Aorta (tissue), 5 donors: ENCODE measurements around the gene KRTAP10-11. TPM values are rescaled to one million over a fixed set of nuclear protein-coding genes. Genes with fewer than 3 reads are reported as not detected.

ENCODE experiments used
- ATAC-seq: fragments of 200-7000 bp; cut with Tn5 transposase; one replicate; pipeline ENCODE4 v1.9.1; 2022; ENCODE audit warnings: moderate library complexity; ENCODE audit not compliant: low FRiP score
- DNase-seq, 2 donors: peaks; one replicate each; pipeline ENCODE4 v3.0.0-alpha.2; 2020
- H3K27ac ChIP-seq, 2 donors: one replicate each; pipeline ENCODE4 v1.5.1; 2013; ENCODE audit warnings: low read length in 2 of 2, mild to moderate bottlenecking in 2 of 2, moderate library complexity in 2 of 2, control low read depth in 1 of 2, inconsistent platforms in 1 of 2, low read depth in 1 of 2
- H3K27me3 ChIP-seq, 2 donors: one replicate each; pipeline ENCODE4 v1.6.1; 2013; ENCODE audit warnings: control low read depth in 1 of 2, low read length in 1 of 2, mild to moderate bottlenecking in 1 of 2, moderate library complexity in 1 of 2; ENCODE audit not compliant: insufficient read depth in 2 of 2, control insufficient read depth in 1 of 2
- H3K36me3 ChIP-seq, 2 donors: one replicate each; pipeline ENCODE4 v1.6.1; 2013; ENCODE audit warnings: control low read depth in 1 of 2, low read length in 1 of 2, mild to moderate bottlenecking in 1 of 2; ENCODE audit not compliant: insufficient read depth in 2 of 2, control insufficient read depth in 1 of 2
- H3K4me1 ChIP-seq, 2 donors: one replicate each; pipeline ENCODE4 v1.6.1; 2013; ENCODE audit warnings: low read length in 2 of 2, control low read depth in 1 of 2, mild to moderate bottlenecking in 1 of 2, moderate library complexity in 1 of 2; ENCODE audit not compliant: insufficient read depth in 2 of 2, control insufficient read depth in 1 of 2
- H3K4me3 ChIP-seq, 2 donors: one replicate each; pipeline ENCODE4 v1.5.1; 2013; ENCODE audit warnings: low read length in 2 of 2, control low read depth in 1 of 2, mild to moderate bottlenecking in 1 of 2
- H3K9me3 ChIP-seq: one replicate; pipeline ENCODE4 v1.6.1; 2013; ENCODE audit warnings: mild to moderate bottlenecking, low read length; ENCODE audit not compliant: control insufficient read depth
- WGBS, 2 donors: extraction: QIAGEN DNeasy Blood & Tissue Kit; methylation state at CpG; one replicate each; pipeline ENCODE4 v1.1.7; 2013; 5-methylcytosine and 5-hydroxymethylcytosine counted together
- intact Hi-C, 2 donors: fragments of 100-400 bp; cut with DNase I; formaldehyde crosslinking; loops; one replicate each; pipeline versions ENCODE4 v1.14.2 to v1.15.0; 2022
- polyA plus RNA-seq, 2 donors: library from polyadenylated mRNA; stranded (reverse); fragments of 200-250 nt; gene quantifications; one replicate each; pipeline ENCODE4 v1.2.3, GENCODE V29; 2013
- total RNA-seq, 2 donors: library from RNA; stranded (reverse); fragmentation: NEBNext Ultra II Directional; extraction: Animal tissue kit (Norgen Biotek cat#: 25700); gene quantifications; one replicate each; pipeline ENCODE4 v1.2.1, GENCODE V29; 2021
- donor health status: healthy with polysubstance abuse.
- donor health status: Bipolar disorder and iron deficiency.
- donor health status: DM: no; HTN: no; CAD: no.
- donor health status: DM: no; HTN: no; CAD: no.
- donor health status: DM: yes; HTN: yes; CAD: no.

The KRTAP10-11 gene
- total and polyA plus RNA-seq, 4 donors, result not detected

DNA sequence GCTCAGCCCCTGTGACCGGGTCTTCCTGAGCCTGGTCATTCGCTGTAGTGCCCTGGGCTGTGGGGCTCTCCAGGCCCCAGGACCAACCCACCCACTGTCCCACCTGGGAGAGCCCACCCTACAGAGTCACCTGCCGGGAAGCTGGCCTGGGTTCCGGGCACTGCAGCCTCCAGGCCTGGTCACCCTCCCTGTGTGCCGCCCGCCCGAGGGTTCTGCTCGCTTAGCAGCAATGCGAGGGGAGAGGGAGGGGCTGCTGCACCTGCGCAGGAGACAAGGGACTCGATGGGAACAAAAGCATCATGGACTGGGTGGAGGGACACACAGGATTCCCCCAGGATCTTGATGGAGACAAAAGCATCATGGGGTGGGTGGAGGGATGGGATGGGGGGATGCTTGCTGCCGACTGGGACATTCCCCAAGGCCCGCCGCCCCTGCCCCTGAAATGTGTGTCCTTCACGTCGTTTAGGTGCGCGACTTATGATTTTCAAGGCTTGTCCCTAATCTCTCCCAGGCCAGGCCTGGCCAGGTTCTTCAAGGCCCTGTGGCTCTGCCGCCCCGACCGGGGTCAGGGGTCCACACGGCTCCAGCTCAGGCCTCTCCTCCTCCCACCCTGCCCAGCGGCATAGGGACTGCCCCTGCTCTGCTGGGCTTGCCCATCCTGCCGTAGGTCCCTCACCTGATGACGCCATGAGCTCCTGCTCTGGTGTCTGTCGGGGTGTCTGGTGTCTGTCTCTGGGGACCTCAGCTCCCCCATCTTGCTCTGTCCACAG lies 32.6 kb upstream of the KRTAP10-11 start:
- DNase-seq (no peak), ATAC-seq (no peak)
- H3K27ac ChIP-seq, result no peak overlapping the region
- intact Hi-C loops, result no loop called here
- no peaks in the 10 kb centered on the region for H3K4me1 ChIP-seq
- no peaks in the 10 kb centered on the region for H3K36me3 ChIP-seq
- no peak overlapping the region for H3K4me3 ChIP-seq
- peaks cover 3% of the 10 kb centered on the region for H3K9me3 ChIP-seq
- 90 to 92% methylated on average over 26 of the region's 26 CpGs for WGBS, 2 donors
- H3K27me3 ChIP-seq, result no peaks in the 10 kb centered on the region

DNA sequence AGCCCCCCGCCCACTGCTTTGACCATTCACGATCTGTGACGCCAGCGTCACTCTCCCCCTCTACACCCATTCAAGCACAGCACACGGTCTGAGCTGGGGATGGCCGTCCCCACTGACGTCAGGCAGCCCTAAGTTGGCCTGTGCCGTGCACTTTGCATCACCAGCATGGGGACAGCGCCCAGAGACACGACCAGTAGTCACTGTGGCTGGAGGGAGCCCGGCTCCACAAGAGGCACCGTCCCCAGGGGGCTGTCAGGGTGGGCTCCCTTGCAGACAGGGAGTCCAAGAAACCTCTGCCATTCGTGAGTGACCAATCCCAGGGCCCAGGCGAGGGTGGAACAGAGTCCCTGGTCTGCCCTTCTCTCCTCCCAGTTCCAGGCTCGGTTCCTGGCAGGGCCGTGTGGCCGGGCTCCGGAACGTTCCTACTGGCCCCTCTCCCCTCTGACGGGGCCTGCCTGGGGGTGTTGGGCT lies 32.0 kb upstream of the KRTAP10-11 start:
- no peaks in the 10 kb centered on the region for H3K27me3 ChIP-seq
- WGBS, 2 donors, result 87% methylated on average over 20 of the region's 20 CpGs
- H3K27ac ChIP-seq, result no peak overlapping the region
- intact Hi-C loops, result no loop called here
- no peaks in the 10 kb centered on the region for H3K36me3 ChIP-seq
- DNase-seq (no peak), ATAC-seq (no peak)
- no peaks in the 10 kb centered on the region for H3K4me1 ChIP-seq
- H3K9me3 ChIP-seq, result peaks cover 3% of the 10 kb centered on the region
- H3K4me3 ChIP-seq, result no peak overlapping the region

DNA sequence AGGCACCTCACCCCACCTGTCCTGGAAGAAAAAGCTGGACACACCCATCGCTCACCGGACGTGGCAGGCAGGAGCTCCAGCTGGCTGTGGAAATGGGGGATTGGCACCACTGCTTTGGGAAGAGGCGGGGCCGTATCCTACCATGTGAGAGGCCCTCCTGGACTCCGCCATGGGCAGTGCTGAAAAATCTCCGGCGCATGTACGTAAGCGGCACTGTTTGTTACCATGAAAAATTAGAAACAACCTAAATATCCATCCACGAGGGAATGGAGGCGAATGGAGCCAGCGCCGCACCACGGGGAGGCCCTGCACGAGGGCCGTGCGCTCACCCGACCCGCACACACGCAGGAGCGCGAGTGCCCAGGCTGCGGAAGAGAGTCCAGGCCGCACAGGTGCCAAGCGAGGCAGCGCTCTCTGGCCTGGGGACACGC lies 31.2 kb upstream of the KRTAP10-11 start:
- ATAC-seq (no peak), DNase-seq (no peak)
- Histone ChIP-seq H3K4me3 (no peak overlapping the region), H3K27me3 (no peaks in the 10 kb centered on the region), H3K27ac (no peak overlapping the region), H3K4me1 (no peaks in the 10 kb centered on the region), H3K9me3 (peaks cover 3% of the 10 kb centered on the region), H3K36me3 (no peaks in the 10 kb centered on the region)
- 93% methylated on average over 28 of the region's 28 CpGs for WGBS, 2 donors
- intact Hi-C loops, result no loop called here

DNA sequence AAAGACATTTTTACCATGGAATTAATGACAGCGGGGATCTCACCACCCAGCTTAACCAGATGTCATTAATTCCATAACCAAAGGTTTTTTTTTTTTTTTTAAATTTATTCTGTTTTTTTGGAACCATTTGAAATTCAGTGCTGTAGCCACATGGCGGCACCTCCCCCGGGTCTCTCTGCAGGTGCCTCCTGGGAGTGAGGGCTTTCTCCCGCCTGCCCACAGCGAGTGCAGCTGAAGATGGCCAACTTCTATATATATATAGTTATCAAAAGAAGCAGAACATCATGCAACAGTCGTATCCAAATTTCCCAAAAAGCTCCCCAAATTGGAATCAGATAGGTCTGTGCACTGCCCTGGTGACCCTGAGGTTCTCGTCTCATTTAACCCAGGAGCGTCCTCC lies 30.7 kb upstream of the KRTAP10-11 start:
- WGBS, 2 donors, result 86 to 88% methylated on average over 8 of the region's 8 CpGs
- H3K27ac ChIP-seq, result no peak overlapping the region
- H3K36me3 ChIP-seq, result no peaks in the 10 kb centered on the region
- DNase-seq (no peak), ATAC-seq (no peak)
- no peak overlapping the region for H3K4me3 ChIP-seq
- H3K9me3 ChIP-seq, result peaks cover 1% of the 10 kb centered on the region
- no peaks in the 10 kb centered on the region for H3K27me3 ChIP-seq
- no peaks in the 10 kb centered on the region for H3K4me1 ChIP-seq
- intact Hi-C loops, result no loop called here

DNA sequence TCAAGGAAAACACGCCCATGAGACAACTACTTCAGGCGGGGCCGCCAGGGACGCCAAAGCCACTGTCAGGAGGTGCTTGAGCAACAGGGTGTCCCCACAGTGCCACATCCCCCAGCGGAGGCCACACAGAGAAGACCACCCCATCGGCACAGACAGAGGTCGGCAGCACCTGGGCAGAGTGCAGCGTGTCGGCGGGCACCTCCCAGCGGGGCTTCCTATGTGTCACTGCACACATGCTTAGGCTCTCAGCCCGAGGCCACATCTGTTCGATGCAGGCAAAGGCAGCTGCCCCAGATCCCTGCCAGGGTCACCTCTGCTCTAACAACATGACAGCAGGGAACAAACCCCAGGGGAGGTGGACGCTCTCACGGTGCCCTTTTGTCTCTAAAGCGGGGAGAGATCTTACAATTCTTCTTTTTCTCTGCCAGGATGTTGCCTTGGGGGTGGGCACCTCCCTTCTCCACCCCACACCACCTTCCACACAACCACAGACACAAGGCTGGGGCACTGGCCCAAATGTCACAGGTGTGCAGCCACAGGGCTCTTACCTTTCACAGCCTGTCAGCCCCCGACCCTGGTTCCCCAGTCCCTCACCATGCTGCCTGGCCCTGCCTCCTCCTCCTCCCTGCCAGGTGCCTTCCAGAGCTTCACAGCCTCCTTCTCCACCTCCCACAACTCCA lies 30.2 kb upstream of the KRTAP10-11 start:
- DNase-seq, result peak in 1 of 2 donors; percentile 38
- Histone ChIP-seq H3K4me3 (no peak overlapping the region), H3K27me3 (no peaks in the 10 kb centered on the region), H3K36me3 (no peaks in the 10 kb centered on the region), H3K9me3 (no peaks in the 10 kb centered on the region), H3K27ac (no peak overlapping the region), H3K4me1 (no peaks in the 10 kb centered on the region)
- 82 to 83% methylated on average over 17 of the region's 17 CpGs for WGBS, 2 donors
- intact Hi-C loops, result no loop called here
- no peak for ATAC-seq

DNA sequence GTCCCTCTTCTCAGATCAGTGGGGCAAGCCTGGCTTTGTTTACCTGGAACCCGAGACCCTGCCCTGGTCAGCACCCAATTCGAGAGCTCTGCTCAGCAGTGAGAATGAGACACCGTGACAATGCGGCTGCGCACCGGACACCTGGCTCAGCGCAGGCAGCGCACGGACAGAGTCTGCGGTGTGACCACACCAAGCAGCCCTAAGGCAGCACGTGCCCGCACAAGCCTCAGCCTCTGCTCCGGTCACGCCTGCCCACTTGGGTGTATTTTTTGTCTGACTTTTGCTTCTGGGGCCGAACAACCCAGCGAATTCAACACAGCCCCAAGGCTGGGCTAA lies 29.7 kb upstream of the KRTAP10-11 start:
- H3K4me1 ChIP-seq, result no peaks in the 10 kb centered on the region
- DNase-seq (no peak), ATAC-seq (no peak)
- intact Hi-C loops, result no loop called here
- H3K9me3 ChIP-seq, result no peaks in the 10 kb centered on the region
- H3K27me3 ChIP-seq, result no peaks in the 10 kb centered on the region
- WGBS, 2 donors, result 84 to 85% methylated on average over 16 of the region's 16 CpGs
- no peak overlapping the region for H3K4me3 ChIP-seq
- H3K36me3 ChIP-seq, result no peaks in the 10 kb centered on the region
- no peak overlapping the region for H3K27ac ChIP-seq

DNA sequence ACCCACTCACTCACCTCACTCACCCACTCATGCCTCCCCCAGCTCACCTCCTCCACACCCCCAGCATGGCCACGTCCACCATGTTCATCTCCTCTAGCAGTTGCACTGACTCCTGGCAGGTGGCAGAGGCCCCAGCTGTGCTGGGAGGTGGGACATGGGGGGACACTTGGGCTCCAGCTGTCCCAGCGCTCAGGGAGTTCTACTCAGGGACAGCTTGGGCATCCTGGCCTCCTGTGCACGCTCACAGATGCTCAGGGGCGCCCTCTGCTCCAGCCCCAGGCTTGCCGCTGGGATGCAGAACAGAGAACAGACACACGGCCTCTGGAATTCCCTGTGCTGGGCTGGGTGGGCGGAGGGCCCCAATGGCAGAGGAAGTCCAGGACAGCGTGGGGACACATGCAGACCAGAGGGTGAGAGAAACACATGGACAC lies 29.1 kb upstream of the KRTAP10-11 start:
- DNase-seq, result no peak
- intact Hi-C loops, result no loop called here

DNA sequence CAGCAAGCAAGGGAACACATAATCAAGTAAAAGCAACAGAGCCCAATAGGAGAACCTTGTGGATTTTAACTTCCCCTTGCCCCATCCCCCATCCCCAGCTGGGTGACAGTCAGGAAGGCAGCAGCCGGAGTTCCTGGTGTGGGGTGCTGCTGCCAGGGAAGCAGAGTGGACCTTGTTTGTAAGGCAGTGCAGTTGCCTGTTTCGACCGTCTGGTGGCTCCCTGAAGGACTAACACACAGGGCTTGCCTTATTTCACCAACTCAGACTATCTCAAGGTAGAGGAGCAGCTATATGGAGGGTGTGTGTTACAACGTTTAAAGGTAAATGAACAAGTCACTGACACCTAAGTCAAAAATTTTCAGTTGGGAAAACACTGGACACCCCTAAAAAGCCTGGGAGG lies 27.7 kb upstream of the KRTAP10-11 start:
- H3K27ac ChIP-seq, result no peak overlapping the region
- H3K36me3 ChIP-seq, result no peaks in the 10 kb centered on the region
- no peaks in the 10 kb centered on the region for H3K4me1 ChIP-seq
- H3K27me3 ChIP-seq, result no peaks in the 10 kb centered on the region
- intact Hi-C loops, result no loop called here
- peak in 1 of 2 donors; percentile 83 for DNase-seq
- peaks cover 3% of the 10 kb centered on the region for H3K9me3 ChIP-seq
- 37 to 40% methylated on average over 4 of the region's 4 CpGs for WGBS, 2 donors
- no peak overlapping the region for H3K4me3 ChIP-seq
- no peak for ATAC-seq

More for the DNA sequence above, 29.1 kb upstream of the KRTAP10-11 start:
- ATAC-seq, result no peak
- Histone ChIP-seq H3K36me3 (no peaks in the 10 kb centered on the region), H3K4me3 (no peak overlapping the region), H3K9me3 (no peaks in the 10 kb centered on the region), H3K27me3 (no peaks in the 10 kb centered on the region), H3K4me1 (no peaks in the 10 kb centered on the region), H3K27ac (no peak overlapping the region)
- WGBS, 2 donors, result 68 to 70% methylated on average over 8 of the region's 8 CpGs

DNA sequence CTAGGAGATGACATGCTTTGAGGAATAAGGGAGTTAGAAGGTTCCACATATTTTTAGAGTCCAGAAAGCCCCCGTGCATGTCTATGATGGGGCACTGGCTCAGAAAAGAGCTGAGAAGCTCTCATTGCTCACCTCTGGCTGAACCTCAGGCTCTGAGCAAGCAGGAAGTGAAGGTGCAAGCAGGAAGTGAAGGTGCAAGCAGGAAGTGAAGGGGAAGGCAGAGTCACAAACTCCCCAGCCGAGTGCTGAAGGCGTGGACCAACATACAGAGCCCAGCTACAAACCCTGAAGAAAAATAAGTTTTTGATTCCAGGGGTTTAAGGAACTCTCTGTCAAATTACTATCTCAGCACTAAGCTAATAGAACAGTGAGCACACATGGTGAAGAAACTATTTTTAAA lies 27.3 kb upstream of the KRTAP10-11 start:
- DNase-seq (no peak), ATAC-seq (no peak)
- Histone ChIP-seq H3K4me1 (no peaks in the 10 kb centered on the region), H3K9me3 (peaks cover 3% of the 10 kb centered on the region), H3K36me3 (no peaks in the 10 kb centered on the region), H3K4me3 (no peak overlapping the region), H3K27ac (no peak overlapping the region), H3K27me3 (no peaks in the 10 kb centered on the region)
- intact Hi-C loops, result no loop called here
- 77 to 83% methylated on average over 3 of the region's 3 CpGs for WGBS, 2 donors
